ENCODE results near the gene TM7SF2. TPM values are rescaled to one million over a fixed set of nuclear protein-coding genes. Genes with fewer than 3 reads are reported as not detected.
A peak's percentile ranks its signal among the peaks of the same experiment; 100 is the strongest.

The TM7SF2 gene
- total RNA-seq, 6 experiments from 2014 or later = 3.8 to 6.4 (median 4.9) TPM

GRCh38 chr11:65077451-65077850 is 34.2 kb upstream of the TM7SF2 start:
- Mint-ChIP-seq H3K4me3 (no peak overlapping the region), H3K36me3 (ENCODE audit: low read depth) (peaks cover 16% of the 10 kb centered on the region), H3K9me3 (no peaks in the 10 kb centered on the region), H3K4me1 (ENCODE audit: low read depth) (peaks cover 32% of the 10 kb centered on the region), H3K27ac (peak overlapping the region; percentile 21; the same call in 1 of the 2 replicates), H3K27me3 (ENCODE audit: insufficient read depth) (peaks cover 2% of the 10 kb centered on the region; the same call in 1 of the 2 replicates)
- DNase-seq = no peak
- no peak for TF ChIP-seq CTCF (IDR thresholded peaks at IDR 0.05)

GRCh38 chr11:65078151-65078550 is 33.5 kb upstream of the TM7SF2 start:
- TF ChIP-seq CTCF (IDR thresholded peaks at IDR 0.05) = peak; percentile 82
- Mint-ChIP-seq H3K4me3 (no peak overlapping the region), H3K27ac (no peak overlapping the region; the same call in 1 of the 2 replicates), H3K4me1 (ENCODE audit: low read depth) (peaks cover 39% of the 10 kb centered on the region), H3K27me3 (ENCODE audit: insufficient read depth) (peaks cover 2% of the 10 kb centered on the region; the same call in 1 of the 2 replicates), H3K36me3 (ENCODE audit: low read depth) (peaks cover 22% of the 10 kb centered on the region), H3K9me3 (no peaks in the 10 kb centered on the region)
- DNase-seq = peak; percentile 24

GRCh38 chr11:65078786-65079342 is 32.8 kb upstream of the TM7SF2 start:
- no peaks in the 10 kb centered on the region; the same call in 1 of the 2 replicates for H3K27me3 Mint-ChIP-seq (ENCODE audit: insufficient read depth)
- peaks cover 42% of the 10 kb centered on the region for H3K4me1 Mint-ChIP-seq (ENCODE audit: low read depth)
- no peak for TF ChIP-seq CTCF (IDR thresholded peaks at IDR 0.05)
- no peaks in the 10 kb centered on the region for H3K9me3 Mint-ChIP-seq
- no peak overlapping the region for H3K4me3 Mint-ChIP-seq
- H3K27ac Mint-ChIP-seq = no peak overlapping the region; the same call in 1 of the 2 replicates
- DNase-seq = no peak
- H3K36me3 Mint-ChIP-seq (ENCODE audit: low read depth) = peaks cover 24% of the 10 kb centered on the region

GRCh38 chr11:65083134-65083833 is 28.4 kb upstream of the TM7SF2 start:
- Mint-ChIP-seq H3K27ac (peak overlapping the region; percentile 97), H3K27me3 (ENCODE audit: insufficient read depth) (no peaks in the 10 kb centered on the region; the same call in 1 of the 2 replicates)
- peak; percentile 13 for DNase-seq

More at GRCh38 chr11:65083134-65083833, 28.4 kb upstream of the TM7SF2 start:
- peak overlapping the region; percentile 98 for H3K4me3 Mint-ChIP-seq
- TF ChIP-seq CTCF (IDR thresholded peaks at IDR 0.05) = no peak
- peaks cover 23% of the 10 kb centered on the region for H3K36me3 Mint-ChIP-seq (ENCODE audit: low read depth)
- peaks cover 49% of the 10 kb centered on the region for H3K4me1 Mint-ChIP-seq (ENCODE audit: low read depth)
- no peaks in the 10 kb centered on the region for H3K9me3 Mint-ChIP-seq

Data from HFFc6 (cell line).